ENCODE results near the gene UBE2D3. TPM values are rescaled to one million over a fixed set of nuclear protein-coding genes. Genes with fewer than 3 reads are reported as not detected.
"Not testable (repeated sequence)": the region's sequence is repeated elsewhere in the genome, so short reads cannot be mapped to it uniquely, and the experiment has no call there.

UBE2D3 gene
- total RNA-seq, 1 donor from 2014 or later, result 344 TPM

DNA sequence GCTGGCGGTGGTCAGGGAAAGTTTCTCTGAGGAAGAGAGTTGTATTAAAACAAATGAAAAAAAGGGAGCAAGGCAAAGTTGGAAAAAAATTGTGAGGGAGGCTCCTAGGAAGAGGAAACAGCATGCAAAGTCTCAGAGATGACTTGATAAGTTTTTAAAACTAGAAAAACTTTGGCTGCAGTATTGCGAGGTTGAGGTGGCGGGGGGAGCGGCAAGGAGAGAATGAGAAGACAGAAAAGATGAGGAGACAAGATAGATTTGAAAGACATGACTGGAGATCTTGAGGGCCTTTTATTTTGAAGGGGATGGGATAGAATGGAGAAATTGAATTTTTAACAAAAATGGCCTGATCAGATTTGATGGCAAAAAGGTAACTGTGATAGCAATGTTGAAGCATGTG is 4.8 kb upstream of the UBE2D3 start:
- DNase-seq (ENCODE audit: extremely low read depth, low read depth, low spot score), result no peak

DNA sequence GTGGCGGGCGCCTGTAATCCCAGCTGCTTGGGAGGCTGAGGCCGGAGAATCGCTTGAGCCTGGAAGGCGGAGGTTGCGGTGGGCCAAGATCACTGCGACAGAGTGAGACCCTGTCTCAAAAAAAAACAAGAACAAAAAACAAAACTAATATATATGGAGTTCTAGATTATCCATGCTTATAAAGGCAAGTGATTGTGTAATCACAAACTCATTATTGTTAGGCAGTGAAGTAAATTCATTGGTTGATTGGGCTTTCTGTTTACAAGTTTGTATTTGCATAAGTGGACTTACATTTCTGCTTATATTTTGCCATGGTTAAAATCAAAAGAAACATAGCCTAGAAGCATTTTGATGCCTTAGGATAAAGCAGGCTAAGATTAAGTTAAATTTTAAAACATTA is 2.5 kb upstream of the UBE2D3 start:
- no peak for DNase-seq (ENCODE audit: extremely low read depth, low read depth, low spot score)

DNA sequence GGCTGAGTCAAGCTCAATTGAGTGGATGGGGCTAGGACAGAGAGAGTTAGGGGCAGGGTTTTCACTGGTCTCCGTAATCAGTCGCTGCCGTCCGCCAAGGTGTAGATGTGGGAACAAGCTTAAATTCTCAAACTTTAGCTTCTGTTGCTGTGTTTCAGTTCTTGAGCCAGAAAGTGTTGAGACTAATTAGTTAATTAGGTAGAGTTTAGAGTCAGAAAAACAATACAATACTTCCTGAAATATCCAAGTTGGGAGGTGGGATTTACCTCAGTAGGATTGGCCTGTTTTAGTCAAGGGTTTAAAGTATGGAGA is 1.1 kb upstream of the UBE2D3 start:
- DNase-seq (ENCODE audit: extremely low read depth, low read depth, low spot score), result no peak

DNA sequence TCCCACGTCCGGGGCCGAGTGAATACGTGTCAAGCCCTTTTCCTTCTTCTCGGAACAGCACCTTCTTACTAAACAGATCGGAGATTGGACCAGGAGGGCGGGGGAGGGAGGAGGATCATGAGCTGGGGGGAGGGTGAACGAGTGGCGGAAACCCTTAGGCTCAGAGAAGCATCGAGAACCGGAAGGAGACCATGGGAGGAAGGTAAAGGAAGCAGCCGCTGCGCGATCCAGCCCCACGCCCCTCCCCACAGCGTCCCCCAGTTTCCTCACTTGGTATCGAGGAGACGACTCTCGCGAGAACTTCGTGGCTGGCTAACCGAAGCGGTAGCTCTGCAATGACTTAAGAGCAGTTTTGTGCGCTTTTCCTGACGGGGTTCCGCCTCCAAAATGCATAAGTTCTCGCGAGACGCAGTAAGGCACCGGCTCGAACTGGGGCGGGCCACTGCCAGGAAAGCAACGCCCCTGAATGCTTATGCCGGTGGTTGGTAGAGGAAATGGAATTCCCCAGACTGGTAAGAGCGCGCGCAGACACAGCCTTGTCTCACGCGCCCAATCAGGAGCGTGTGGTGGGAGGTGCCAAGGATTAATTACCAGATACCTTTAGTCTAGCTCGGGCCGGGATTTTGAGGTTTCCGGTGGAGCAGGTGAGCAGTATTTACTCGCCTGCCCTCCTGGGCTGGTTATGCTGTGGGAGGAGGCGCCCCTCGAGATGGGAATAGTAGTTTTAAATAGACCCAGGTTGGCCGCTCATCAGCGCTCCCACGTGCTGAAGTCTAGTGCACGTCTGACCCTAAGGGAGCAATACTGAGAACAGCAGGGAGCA is 534 bp upstream of the UBE2D3 start:
- peak; percentile 100 for DNase-seq (ENCODE audit: extremely low read depth, low read depth, low spot score)

DNA sequence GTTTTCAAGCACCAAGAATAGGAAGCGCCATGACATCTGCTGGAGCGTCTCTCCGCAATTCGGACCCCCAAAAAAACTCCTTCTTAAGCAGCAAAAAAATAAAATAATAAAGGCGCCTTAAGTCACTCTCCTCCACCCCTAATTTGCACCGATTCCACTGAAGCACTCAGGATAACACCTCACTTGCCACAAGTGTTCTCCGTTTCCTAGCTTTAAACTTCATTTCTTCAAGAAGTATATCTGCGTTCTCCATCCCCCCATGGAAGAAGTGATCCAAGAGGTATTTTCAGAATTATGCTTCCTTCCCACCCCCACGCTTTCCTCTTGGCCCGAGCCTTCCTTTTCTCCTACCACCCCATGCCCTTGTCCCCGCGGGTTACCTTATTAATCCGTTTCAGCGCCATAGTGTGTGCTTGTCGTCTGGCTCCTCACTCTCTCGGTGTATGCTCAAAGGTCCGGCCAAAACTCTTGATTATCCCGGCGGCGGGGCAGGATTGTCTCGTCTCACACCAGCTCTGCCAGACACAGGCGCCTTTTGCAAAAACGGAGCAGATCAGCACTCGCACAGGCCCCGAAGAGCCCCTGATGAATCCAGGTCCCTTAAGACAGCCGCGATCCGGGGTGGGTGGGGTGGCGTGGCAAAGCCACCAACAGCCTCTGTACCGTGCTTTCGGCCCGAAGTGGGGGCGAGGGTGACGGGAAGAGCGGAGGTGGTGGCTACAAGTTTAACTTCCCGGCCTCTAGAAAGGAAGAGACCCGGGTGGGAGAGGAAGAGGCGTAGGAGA is 1.1 kb downstream of the UBE2D3 start:
- DNase-seq (ENCODE audit: extremely low read depth, low read depth, low spot score), result no peak

DNA sequence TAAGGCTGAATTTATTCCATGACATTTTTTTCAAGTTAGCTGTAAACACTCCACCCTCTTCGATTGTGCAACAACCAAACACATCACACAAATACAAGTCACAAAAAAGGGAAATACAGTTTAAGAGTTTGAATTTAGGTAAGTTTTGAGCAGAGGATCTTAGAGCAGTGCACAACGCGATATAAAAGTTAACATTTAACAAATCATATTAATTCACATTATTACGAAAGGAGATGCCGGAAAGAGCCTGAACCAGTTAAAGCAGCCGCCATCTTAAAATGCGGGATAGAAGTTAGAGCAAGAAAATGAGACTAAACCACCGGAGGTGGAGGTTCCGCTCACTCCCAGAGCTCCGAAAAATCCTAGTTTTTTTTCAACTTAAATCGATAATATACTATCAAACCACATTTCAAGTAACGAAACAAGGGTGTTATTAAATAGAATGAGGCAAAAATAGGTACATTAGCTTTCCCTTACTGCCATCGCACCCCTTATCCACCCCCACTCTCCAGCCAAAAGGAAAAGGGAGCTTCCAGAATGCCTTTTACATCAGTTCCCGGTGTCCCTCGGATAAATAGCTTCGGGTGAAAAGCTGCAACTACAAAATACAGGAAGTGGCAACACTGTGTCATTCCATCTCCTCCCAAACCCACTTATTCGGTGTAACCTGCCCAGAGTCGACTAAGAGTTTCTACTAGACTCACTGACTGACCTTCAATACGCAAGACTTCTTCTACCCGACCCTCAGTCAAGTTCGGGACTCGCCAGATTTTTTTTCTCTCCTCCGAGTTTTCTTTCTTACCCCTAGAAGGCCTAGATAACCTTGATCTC is 1.9 kb downstream of the UBE2D3 start:
- no peak for DNase-seq (ENCODE audit: extremely low read depth, low read depth, low spot score)

DNA sequence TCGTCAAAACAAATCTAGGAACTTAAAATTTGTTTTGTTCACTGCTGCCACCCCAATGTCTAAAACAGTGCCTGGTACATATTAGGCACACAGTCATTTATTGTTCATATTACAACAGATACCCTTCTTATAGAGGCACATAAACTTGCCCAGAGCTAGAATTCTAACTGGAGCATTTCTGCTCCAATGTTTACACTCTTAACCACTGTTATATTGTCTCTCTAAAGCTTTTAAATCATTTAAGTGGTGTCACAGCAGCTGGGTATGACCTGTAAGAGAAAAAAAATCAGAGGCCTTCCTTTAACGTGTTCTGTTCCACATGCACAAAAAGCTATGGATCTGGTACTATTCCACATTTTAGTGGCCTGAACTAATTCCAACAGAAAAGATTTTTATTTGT is 3.0 kb downstream of the UBE2D3 start:
- DNase-seq (ENCODE audit: extremely low read depth, low read depth, low spot score), result no peak

DNA sequence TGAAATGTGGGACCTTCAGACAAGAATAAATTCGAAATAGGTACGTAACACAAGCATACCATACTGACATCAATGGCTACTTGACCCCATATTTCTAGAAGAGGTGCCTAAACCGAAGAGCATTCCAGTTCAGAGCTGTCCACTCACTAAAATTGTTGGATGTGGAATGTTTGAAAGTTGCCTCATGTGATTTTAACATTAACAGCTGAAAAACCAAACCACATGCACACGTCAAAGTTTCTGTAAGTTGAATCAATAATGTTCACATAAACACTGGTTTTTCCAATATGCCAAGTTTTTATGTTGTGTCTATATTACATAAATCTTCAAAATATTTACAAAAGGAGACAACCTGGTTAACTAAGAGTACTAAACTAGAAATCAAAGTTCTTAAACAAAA is 3.5 kb downstream of the UBE2D3 start:
- DNase-seq (ENCODE audit: extremely low read depth, low read depth, low spot score), result no peak

DNA sequence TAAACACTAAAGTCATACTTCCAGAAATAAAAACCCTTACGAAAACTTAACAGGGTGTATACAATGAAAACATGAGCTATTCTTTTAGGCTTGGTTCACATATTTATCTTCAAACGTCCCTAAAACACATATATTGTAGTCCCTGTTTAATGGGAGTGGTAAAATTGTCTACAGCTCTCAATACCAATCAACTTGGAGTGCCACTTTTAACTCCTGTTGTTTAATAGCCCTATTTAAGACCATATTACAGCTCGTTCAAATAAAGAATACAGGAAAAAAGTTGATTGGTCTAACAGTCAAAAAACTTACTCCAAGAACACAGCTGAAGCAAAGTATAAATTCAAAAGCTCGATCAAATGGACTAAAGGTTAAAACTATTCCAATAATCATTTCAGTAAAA is 3.9 kb downstream of the UBE2D3 start:
- DNase-seq (ENCODE audit: extremely low read depth, low read depth, low spot score), result no peak

DNA sequence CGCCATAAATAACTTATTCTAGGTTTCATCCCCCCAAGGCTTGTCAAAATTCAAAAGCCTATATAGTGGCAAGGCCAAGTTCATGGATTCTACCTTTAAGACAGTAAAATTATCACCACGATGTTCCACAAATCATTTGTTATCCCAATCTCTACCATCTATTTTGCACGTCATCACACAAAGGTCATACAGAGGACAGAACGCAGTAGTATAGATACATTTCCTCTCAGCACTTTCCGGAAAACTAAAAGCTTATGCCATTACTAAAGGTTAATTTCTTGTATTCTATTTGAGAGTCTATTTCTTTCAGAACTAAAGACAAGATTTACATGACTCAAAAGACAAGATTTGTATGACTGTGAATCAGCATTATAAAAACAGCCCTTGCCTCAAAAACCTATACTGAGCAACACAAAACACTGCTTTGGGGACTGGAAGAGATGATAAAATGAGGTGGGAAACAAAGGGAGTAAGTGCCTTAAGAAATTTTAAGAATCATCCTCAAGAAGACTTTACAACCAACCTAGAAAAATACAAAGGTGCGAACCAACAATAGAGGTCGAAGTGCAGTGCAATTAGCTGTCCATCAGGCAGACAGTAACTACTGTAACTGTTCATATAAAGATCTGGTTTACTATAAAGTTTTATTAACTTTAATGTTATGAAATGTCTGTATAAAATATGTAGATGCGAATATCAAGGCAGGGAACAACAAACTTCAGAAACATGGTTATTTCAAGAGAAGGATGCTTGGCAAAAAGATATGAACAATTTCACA is 7.6 kb downstream of the UBE2D3 start:
- DNase-seq (ENCODE audit: extremely low read depth, low read depth, low spot score), result no peak

DNA sequence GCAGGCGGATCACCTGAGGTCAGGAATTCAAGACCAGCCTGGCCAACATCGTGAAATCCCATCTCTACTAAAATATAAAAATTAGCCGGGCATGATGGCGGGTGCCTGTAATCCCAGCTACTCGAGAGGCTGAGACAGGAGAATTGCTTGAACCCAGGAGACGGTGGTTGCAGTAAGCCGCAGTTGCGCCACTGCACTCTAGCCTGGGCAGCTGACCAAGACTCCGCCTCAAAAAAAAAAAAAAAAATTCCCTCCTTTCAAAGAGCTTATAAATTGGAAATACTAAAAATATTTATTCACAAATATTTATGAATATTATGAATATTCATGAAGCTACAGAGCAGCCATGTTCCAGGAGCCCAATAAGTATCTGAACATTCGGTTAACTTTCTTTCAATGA is 8.3 kb downstream of the UBE2D3 start:
- not testable (repeated sequence) for DNase-seq (ENCODE audit: extremely low read depth, low read depth, low spot score)

DNA sequence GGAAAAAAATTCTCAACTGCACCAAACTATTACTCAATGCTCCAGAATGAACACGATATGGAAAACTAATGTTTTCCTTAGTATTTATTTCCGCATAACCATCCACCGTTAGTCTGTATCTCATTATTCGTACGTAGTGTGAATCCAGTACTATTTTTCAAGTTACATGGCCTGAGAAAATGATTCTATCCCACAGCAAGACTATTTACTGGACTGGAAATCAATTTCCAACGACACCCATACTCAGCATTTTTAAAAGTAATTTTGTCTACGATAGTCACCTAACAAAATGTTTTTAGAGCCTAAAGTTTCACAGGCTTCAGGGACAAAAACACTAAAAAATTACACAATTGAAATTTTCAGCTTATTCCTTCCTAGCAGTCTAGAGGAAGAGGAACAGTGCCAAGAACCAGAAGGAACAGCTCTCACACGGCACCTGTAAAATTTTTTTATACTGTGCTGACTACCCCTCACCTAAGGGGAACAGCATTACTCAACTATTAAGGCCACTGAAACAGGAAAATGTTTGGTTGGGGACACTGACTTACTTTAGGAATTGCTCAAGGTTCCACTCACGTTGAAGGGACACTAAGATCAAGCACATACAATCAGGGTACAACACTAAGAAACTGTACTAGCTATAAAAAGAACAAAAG is 9.6 kb downstream of the UBE2D3 start:
- no peak for DNase-seq (ENCODE audit: extremely low read depth, low read depth, low spot score)

DNA sequence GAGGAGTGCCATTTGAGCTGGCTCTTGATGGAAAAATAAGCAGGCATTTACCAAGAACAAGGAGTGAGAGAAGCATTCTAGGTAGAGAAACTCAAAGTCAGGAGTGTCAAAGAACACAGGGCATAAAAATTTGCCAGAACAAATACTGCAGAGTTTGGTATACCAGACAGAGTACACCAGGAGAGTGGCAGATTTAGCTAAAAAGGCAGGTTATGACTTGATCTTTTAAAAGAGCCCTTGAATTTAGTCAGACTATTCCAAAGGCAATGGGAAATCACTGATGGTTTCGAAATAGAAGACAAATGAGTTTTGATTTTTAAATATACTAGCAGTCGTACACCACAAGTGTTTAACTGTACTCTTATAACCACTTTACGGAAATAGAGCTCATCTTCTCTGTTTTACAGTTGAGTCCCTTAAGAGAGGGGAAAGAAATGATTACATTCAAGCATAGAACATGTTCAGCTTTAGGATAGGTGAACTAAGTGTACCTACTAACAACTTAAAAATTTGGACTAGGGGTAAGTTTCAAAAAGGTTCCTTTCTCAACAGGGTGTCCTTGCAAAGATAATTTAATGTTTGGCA is 10.2 kb downstream of the UBE2D3 start:
- no peak for DNase-seq (ENCODE audit: extremely low read depth, low read depth, low spot score)

DNA sequence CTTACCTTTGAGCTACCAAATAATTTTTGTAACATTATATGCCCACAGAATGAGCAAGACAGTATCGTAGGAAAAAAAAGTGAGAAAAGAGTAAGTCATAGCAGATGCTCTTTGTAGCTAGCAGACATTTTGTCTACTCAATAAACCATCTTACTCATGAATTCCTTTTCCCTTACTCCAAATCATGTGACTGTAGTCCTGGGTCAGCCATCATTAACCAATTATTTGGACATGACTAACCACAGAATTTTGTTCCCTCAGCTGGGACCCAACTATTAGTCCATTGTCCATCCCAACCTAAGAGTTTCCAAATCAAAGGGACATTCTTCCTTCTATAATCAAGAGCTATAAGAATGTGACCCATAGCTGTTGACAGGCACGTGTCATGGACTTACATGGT is 11.4 kb downstream of the UBE2D3 start:
- no peak for DNase-seq (ENCODE audit: extremely low read depth, low read depth, low spot score)

DNA sequence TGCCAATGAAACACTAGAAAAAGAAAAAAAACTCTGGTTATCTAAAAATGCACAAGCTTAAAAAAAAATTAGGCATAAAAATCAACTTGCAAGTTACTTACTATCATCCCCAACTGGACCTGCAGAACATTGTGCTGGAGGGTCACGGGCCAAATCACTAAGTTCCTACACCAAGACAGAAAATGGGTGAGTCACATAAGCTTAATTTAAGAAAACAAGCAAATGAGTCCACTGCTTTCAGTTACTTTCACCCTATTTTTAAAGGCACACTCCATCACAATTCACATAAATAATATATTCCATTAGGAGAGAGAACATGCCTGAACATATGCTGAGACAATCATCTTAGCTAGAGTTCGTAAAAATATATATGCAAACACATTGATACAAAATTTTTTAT is 17.7 kb downstream of the UBE2D3 start:
- DNase-seq (ENCODE audit: extremely low read depth, low read depth, low spot score), result no peak

DNA sequence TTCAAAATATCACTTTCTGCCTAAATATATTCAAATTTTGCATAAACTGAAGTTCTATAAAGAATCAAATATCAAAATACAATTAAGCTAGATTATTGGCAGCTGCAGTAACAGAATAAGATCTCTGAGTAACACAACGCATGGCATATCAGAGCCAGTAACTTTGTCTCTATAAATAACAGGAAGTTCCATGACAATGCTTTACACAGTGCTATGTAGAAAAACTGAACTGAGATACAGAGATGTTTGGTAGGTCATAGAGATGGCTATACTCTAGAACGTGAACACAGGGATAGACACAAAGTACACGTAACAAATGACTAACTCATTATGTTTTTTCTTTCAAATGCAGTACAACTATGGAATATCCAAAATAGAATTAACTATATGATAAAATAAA is 18.2 kb downstream of the UBE2D3 start:
- no peak for DNase-seq (ENCODE audit: extremely low read depth, low read depth, low spot score)

DNA sequence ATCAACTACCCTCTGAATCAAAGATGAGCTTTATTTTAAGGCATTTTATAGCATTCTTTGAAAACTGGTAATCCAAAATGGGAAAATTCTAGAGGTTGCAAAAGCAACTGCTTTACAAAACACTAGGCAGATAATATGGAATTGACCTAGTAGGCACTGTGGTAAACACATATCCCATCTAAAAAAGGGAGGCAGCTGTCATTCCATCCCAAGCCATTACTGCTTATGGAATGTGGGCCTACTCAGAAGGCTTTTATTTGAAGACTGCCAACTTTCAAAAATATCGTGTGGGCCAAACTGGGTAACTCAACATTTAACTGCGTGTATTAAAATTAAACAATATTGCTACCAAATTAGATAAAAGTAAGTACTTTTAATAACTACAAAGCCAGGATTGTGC is 19.3 kb downstream of the UBE2D3 start:
- no peak for DNase-seq (ENCODE audit: extremely low read depth, low read depth, low spot score)

DNA sequence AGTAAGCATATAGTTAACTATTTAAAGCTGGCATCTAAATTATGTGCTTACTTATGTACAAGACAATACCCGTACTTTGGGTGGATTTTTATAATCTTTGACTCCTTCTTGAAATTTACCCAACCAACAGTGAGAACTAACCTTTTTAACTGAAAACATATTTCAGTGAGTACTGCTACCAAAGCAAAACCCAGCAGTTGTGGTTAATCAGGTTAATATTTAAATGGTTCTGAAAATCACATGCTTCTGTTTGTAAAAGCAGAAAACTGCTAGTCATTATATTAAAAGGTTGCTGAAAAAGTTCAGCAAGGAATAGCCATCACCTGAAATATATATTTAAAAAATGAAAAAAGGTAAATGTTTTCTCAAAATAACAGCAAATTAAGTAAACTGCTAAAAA is 20.0 kb downstream of the UBE2D3 start:
- DNase-seq (ENCODE audit: extremely low read depth, low read depth, low spot score), result no peak

DNA sequence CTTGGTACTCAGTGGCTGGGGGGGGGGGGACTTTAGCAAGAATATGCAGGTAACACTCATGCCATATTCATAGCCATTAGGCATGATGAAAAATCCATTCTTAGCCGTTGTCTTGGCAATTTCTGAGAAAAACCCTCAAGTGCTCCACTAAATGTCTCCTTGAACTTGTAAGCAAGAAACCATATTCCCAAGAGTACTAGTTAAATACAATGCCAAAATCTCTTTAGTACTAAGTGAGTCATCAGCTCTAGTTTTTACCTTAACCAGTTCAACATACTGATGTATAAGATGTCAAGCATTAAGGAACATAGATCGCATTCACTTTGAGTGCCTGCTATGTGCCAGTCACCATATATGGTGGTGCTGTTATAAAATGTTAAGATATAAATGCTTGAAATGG is 27.5 kb downstream of the UBE2D3 start:
- DNase-seq (ENCODE audit: extremely low read depth, low read depth, low spot score), result no peak

DNA sequence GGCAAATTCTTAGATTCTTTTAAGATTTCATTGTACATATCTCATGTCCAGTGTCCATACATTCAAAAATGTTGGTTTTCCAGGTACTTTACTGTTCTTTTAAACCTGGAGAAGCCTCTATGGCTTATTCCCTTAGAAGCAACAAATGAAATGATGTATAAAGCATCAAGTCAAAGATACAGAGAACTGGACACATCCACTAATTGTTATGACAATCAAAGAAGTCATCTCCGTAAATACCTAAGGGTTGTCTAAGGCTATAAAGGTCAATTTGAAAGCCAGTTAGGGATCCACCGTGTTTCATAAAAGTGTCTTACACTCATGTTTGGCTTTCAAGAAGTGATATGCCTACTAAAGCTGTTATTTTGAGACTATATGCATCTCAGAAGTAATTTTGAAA is 32.4 kb downstream of the UBE2D3 start:
- no peak for DNase-seq (ENCODE audit: extremely low read depth, low read depth, low spot score)

Measured in glomerular endothelial cell (primary cell).